ENCODE measurements around the gene EYA2.
"Not testable (repeated sequence)": the region's sequence is repeated elsewhere in the genome, so short reads cannot be mapped to it uniquely, and the experiment has no call there.

Gene EYA2

GRCh38 chr20:47191074-47191673 lies 296.5 kb downstream of the EYA2 start:
- H3K27me3 Mint-ChIP-seq: peaks cover 15 to 21% of the 10 kb centered on the region in 2 donors
- no peaks in the 10 kb centered on the region for H3K9me3 Mint-ChIP-seq
- H3K4me3 Mint-ChIP-seq: no peak overlapping the region
- no peak overlapping the region for H3K27ac Mint-ChIP-seq
- DNase-seq (no peak), ATAC-seq (replicated peaks) (no peak)
- peaks cover under 1 to 1% of the 10 kb centered on the region in 2 donors for H3K4me1 Mint-ChIP-seq
- H3K36me3 Mint-ChIP-seq: no peaks in the 10 kb centered on the region

GRCh38 chr20:47191956-47192355 lies 297.3 kb downstream of the EYA2 start:
- Mint-ChIP-seq H3K4me1 (peaks cover 4 to 9% of the 10 kb centered on the region in 2 donors), H3K27me3 (peaks cover 15 to 20% of the 10 kb centered on the region in 2 donors), H3K36me3 (no peaks in the 10 kb centered on the region), H3K9me3 (no peaks in the 10 kb centered on the region), H3K4me3 (no peak overlapping the region), H3K27ac (no peak overlapping the region)
- ATAC-seq (replicated peaks): no peak
- DNase-seq: no peak

- Mint-ChIP-seq H3K4me1 (peaks cover 4 to 11% of the 10 kb centered on the region in 2 donors), H3K4me3 (no peak overlapping the region), H3K9me3 (no peaks in the 10 kb centered on the region), H3K27me3 (peaks cover 0 to 4% of the 10 kb centered on the region in 2 donors), H3K36me3 (no peaks in the 10 kb centered on the region), H3K27ac (no peak overlapping the region)
- DNase-seq: no peak
- no peak for ATAC-seq (replicated peaks)
Observed at GRCh38 chr20:47195573-47195972, 300.9 kb downstream of the EYA2 start.

- no peaks in the 10 kb centered on the region for H3K36me3 Mint-ChIP-seq
- no peak overlapping the region for H3K27ac Mint-ChIP-seq
- peaks cover 4 to 14% of the 10 kb centered on the region in 2 donors for H3K4me1 Mint-ChIP-seq
- no peaks in the 10 kb centered on the region for H3K9me3 Mint-ChIP-seq
- H3K27me3 Mint-ChIP-seq: peaks cover 0 to 4% of the 10 kb centered on the region in 2 donors
- ATAC-seq (replicated peaks): peak; percentile 89 to 92
- H3K4me3 Mint-ChIP-seq: peak overlapping the region in 1 of 2 donors; percentile 16
- DNase-seq: peak; percentile 61
Observed at GRCh38 chr20:47196091-47197081, 301.7 kb downstream of the EYA2 start.

- ATAC-seq (replicated peaks) (no peak), DNase-seq (no peak)
- Mint-ChIP-seq H3K9me3 (peaks cover 0 to 2% of the 10 kb centered on the region in 2 donors), H3K27me3 (no peaks in the 10 kb centered on the region), H3K4me1 (peaks cover 4 to 14% of the 10 kb centered on the region in 2 donors), H3K27ac (no peak overlapping the region), H3K4me3 (no peak overlapping the region), H3K36me3 (no peaks in the 10 kb centered on the region)
Observed at GRCh38 chr20:47198254-47198671, 303.6 kb downstream of the EYA2 start.

- Mint-ChIP-seq H3K4me1 (peaks cover 4 to 14% of the 10 kb centered on the region in 2 donors), H3K27ac (no peak overlapping the region), H3K36me3 (no peaks in the 10 kb centered on the region), H3K4me3 (no peak overlapping the region), H3K27me3 (no peaks in the 10 kb centered on the region), H3K9me3 (peaks cover 0 to 2% of the 10 kb centered on the region in 2 donors)
- no peak for DNase-seq
- no peak for ATAC-seq (replicated peaks)
Observed at GRCh38 chr20:47198996-47199552, 304.4 kb downstream of the EYA2 start.

GRCh38 chr20:47201074-47201730 lies 306.6 kb downstream of the EYA2 start:
- Mint-ChIP-seq H3K27ac (no peak overlapping the region), H3K4me1 (peaks cover 10 to 20% of the 10 kb centered on the region in 2 donors), H3K36me3 (no peaks in the 10 kb centered on the region), H3K9me3 (peaks cover 0 to 2% of the 10 kb centered on the region in 2 donors), H3K4me3 (no peak overlapping the region), H3K27me3 (no peaks in the 10 kb centered on the region)
- ATAC-seq (replicated peaks): no peak
- no peak for DNase-seq

GRCh38 chr20:47202733-47203667 lies 308.4 kb downstream of the EYA2 start:
- Mint-ChIP-seq H3K4me3 (no peak overlapping the region), H3K27me3 (no peaks in the 10 kb centered on the region), H3K4me1 (peaks cover 13 to 24% of the 10 kb centered on the region in 2 donors), H3K36me3 (peaks cover 6% of the 10 kb centered on the region in 2 donors), H3K9me3 (peaks cover 0 to 2% of the 10 kb centered on the region in 2 donors), H3K27ac (no peak overlapping the region)
- DNase-seq (no peak), ATAC-seq (replicated peaks) (no peak)

GRCh38 chr20:47204008-47204849 lies 309.6 kb downstream of the EYA2 start:
- H3K4me1 Mint-ChIP-seq: peaks cover 13 to 24% of the 10 kb centered on the region in 2 donors
- H3K9me3 Mint-ChIP-seq: peaks cover 0 to 2% of the 10 kb centered on the region in 2 donors
- no peak overlapping the region for H3K27ac Mint-ChIP-seq
- no peaks in the 10 kb centered on the region for H3K27me3 Mint-ChIP-seq
- H3K4me3 Mint-ChIP-seq: no peak overlapping the region
- peaks cover 12% of the 10 kb centered on the region in 2 donors for H3K36me3 Mint-ChIP-seq
- no peak for ATAC-seq (replicated peaks)
- DNase-seq: no peak

GRCh38 chr20:47204850-47205122 lies 310.1 kb downstream of the EYA2 start:
- not testable (repeated sequence) for H3K4me3 Mint-ChIP-seq; H3K9me3 Mint-ChIP-seq; DNase-seq; H3K27ac Mint-ChIP-seq; H3K27me3 Mint-ChIP-seq; ATAC-seq (replicated peaks)
- Mint-ChIP-seq H3K4me1 (peaks cover 13 to 24% of the 10 kb centered on the region in 2 donors), H3K36me3 (peaks cover 17% of the 10 kb centered on the region in 2 donors)

- Mint-ChIP-seq H3K27me3 (no peaks in the 10 kb centered on the region), H3K27ac (peak overlapping the region; percentile 20), H3K4me3 (no peak overlapping the region), H3K4me1 (peaks cover 13 to 21% of the 10 kb centered on the region in 2 donors), H3K9me3 (peaks cover 0 to 2% of the 10 kb centered on the region in 2 donors), H3K36me3 (peaks cover 20 to 21% of the 10 kb centered on the region in 2 donors)
- DNase-seq: peak; percentile 77
- ATAC-seq (replicated peaks): peak; percentile 91 to 98
Observed at GRCh38 chr20:47205577-47206123, 311.0 kb downstream of the EYA2 start.

- not testable (repeated sequence) for DNase-seq; H3K4me3 Mint-ChIP-seq; H3K27me3 Mint-ChIP-seq; ATAC-seq (replicated peaks); H3K9me3 Mint-ChIP-seq
- H3K27ac Mint-ChIP-seq: peak overlapping the region; percentile 25
- H3K4me1 Mint-ChIP-seq: peaks cover 13 to 20% of the 10 kb centered on the region in 2 donors
- H3K36me3 Mint-ChIP-seq: peaks cover 20 to 21% of the 10 kb centered on the region in 2 donors
Observed at GRCh38 chr20:47206552-47206951, 311.9 kb downstream of the EYA2 start.
